NCI-H446 treated with DMSO at 0.1 percent for 48 hours (cell line): Measurements from ENCODE around the gene LHFPL6.
A peak's percentile ranks its signal among the peaks of the same experiment; 100 is the strongest.

ENCODE experiments used
- DNase-seq: peaks from one replicate; lab custom pipeline; 2025; lab: John Stamatoyannopoulos, UW

Gene LHFPL6

DNA sequence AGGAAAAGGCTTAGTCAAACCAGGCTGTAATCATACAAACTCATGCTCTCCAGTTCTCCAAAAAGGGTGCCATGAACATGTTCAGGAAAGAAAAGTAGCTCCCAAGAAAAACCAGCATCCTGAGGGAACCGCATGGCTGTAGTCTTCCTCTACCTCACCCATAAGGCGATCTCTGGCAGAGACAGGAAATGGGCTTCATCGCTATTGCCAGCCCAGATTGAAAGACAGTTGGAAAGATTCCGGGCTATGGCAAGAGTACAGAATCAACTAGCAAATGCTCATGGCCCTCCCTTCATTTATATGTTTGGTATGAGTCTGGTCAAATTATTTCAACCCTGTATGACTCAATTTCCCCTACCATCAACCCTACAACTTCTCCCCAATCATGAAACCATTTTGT, 140.1 kb downstream of the LHFPL6 start:
- no peak for DNase-seq

DNA sequence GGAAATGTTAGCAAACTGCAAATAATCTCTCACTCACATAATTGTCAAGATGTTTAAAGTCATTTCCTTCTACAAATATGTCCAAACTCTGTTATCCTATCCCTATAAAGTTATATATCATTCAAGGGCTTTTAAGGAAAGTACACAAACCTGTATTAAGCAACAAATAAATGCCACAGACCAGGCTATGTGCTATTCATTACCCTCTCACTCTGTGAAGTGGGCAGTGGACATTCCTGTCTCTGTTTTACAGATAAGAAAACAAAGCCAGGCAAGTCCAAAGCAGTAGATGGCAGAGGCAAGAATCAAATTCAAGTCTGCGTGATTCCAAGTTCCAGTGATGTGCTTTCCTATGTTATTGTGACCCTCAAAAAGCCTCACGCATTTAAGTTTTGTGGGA, 140.6 kb downstream of the LHFPL6 start:
- no peak for DNase-seq

DNA sequence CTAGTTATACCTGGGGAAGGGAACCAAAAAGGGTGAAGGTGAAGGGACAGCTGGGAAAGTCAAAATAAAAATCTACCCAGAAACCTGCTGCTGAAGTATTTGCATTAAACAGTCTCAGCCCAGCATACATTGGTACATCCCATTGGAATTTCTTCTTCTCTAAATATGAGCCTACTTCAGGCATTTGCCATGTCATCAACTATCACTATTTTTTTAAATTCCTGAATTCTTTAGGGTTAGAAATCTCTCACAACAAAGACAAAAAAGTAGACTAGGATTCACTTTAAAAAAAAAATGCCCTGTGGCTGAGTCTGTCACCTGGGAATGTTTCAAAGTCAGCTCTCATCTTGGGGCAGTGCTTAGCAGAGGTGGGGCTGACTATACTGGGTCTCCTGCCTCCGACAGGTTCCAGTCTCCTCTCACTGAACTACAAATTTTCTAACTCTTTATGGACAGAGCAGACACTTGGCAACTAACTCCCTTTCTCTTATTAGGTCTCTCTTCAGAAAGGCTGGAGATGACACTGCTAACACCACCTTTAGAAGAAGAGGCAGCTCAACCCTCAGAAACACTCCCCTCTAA, 141.2 kb downstream of the LHFPL6 start:
- DNase-seq: no peak

DNA sequence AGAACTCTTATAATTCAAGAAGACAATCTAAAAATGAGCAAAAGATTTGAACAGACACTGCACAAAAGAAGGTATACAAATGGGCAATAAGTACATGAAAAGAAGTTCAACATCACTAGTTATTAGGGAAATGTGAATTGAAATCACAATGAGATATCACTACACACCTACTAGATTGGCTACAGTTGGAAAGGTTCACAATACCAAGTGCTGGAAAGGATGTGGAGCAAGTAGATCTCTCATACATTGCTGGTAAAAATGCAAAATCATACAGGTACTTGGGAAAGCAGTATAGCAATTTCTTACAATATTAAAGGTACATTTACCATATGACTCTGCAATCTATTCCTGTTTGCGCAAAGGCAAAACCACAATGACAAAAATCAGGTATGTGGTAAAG, 145.7 kb downstream of the LHFPL6 start:
- DNase-seq: no peak

DNA sequence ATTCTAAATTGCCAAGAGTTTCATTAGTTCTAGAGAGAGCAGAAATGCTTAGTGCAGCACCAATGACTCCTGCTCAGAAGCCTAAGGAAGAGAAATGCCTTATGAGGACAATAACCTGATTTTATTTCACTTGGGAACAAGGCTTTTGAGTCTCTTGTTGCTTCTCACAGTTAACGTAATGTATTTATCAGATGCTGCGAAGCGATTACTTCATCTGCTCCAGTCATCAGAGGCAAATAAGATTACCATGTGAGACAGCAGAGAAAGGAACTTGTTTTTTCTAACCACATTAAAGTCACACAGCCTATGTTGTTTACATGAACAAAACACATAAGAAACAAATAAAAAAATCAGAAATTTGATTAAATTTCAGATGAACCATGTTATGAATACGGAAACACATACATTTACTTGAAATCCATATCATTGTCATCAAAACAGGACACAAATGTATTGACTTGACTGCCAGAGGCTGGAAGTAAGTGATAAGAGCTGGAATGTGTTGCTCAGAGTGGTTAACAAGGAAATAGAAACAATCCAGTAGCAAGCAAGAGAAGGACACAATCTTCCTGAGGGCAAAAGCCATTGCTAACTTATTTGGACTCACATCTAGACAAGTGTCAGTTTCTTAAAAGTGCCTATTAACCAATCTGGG, 147.3 kb downstream of the LHFPL6 start:
- DNase-seq: no peak

DNA sequence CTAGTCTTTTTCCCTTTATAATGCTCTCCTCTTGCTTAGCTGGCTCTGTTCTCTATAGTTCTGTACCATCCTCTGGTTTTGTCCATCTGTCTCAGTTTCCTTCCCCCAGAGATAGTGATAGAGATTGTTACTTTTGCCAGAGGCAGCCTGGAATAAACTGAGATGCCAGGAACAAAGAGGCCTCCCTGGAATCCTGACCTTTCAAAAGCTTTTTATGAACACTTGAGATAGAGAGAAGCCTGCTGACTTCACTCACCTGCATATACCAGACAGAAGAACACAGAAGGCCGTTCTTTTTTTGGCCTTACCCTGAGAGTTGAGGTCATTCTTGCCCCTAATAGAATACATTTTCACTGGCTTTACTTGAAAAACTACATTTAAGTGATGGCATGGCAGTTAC, 150.2 kb downstream of the LHFPL6 start:
- DNase-seq: no peak

DNA sequence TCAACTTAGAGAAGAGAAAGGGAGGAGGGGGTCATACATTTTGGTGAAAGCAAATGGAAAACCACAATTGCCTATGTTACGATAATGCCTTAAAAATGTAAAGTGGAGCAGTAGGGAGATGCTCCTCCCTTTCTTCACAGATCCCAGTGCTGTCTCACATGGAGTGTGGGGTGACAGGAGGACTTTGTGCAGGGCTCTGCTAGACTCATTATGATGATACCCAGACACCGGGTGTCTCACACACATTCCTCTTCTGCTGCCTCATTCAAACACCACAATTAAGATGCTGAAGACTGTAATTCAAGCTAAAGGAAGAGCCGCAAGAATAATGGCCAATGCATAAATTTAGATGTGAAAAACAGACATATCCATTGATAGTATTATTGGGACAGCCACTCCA, 150.6 kb downstream of the LHFPL6 start:
- DNase-seq: no peak

DNA sequence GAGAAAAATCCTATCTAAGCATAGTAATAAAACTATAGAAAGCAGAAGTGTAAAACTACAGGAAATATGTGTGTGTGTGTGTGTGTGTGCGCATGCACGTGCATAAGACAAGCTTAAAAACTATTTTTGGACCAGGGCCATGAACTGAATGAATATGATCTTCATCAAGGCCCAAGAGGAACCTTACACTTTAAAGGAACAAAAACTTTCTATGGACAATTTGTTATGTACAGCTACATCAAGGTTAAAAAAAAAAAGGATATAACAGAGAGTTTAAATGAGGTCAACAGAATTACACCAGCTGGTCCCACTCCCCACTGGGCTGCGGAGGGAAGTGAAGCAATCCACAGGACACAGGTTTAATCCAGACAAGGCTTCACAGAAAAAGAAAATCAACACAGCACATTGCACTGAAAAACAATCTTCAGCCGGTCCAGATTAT, 151.1 kb downstream of the LHFPL6 start:
- peak; percentile 77 for DNase-seq

DNA sequence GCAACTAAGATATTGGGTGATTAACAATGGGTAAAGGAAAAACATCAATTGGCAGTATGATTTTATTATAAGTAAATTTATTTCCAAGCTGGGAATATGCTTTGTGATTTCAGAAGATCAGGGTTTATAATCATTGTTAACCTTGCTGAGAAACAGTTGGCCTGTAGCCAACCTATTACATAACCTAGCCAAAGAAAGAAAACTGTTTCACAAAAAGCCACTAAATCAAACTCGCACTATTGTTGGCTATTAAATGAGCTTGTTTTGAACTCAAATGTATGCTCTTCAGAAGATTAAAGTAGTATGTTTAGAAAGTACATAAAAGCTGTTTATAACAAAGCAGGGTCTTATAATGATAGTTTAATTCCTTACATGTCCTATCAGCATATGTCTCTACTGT, 151.7 kb downstream of the LHFPL6 start:
- peak; percentile 66 for DNase-seq

DNA sequence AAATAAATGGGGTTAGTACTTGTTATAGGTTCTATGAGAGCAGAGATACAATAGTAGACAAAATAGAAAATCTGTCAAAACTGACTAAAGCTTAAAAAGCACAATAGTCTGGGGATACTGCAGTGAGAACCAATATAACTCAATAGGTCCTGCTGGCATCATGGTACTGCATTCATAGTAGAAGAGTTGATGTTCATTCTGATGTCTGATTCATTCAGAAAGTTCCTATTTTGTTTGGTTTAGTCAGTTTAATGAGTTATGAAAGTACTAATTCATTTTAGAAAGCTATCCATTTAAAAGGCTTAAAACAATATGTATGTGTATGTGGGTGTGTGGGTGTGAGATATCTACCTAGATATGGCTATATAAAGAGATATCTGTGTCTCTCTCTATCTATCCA, 152.8 kb downstream of the LHFPL6 start:
- DNase-seq: no peak

DNA sequence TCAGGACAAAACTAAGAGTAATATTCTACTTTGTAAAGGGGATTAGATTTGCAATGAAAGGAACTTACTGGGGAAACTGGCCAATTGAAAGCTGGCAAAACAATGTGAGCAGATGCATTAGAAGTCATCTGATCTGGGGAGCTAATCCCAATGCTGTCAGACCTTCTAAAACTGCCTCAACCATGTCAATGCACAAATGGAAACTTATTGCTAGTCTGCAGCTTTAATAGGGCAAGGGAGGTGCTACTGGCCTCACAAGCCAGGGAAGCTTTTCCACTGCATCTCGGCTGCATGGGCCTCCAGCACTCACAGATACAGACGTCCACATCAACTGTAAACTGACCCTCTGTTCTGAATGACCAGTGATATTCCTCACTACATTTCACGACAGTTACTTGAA, 154.2 kb downstream of the LHFPL6 start:
- peak; percentile 76 for DNase-seq

DNA sequence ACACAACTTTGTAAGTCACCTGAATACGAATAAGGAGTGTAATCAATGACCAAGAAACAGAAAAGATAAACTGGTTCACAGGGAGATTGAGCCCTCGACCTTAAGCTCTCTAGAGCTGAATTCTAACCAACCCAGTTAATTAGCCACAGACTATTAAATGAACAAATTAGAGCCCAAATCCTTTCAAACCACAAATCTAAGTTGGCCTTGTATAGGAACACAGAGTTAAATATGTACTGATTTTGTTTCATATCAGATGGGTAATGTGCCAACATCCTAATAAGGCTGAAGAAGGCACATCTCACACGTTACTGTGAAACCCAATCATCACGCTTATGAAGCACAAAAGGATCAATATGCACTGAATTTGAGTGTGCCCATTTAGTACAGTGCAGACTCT, 156.1 kb downstream of the LHFPL6 start:
- DNase-seq: no peak

DNA sequence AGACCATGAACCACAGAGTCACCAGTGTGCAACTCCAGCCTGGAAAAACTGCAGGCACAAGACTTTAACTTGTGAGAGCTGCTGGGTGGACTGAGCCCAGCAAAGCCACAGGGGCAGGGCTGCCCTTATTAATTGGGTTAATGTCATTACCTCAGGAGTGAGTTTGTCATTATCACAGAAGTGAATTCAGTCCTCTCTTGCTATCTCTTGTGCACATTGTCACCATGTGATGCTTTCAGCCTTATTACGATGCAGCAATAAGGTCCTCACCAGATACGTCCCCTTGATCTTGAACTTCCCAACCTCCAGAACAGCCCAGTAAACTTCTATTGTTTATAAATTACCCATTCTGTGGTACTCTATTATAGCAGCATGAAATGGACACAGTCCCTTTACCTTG, 158.1 kb downstream of the LHFPL6 start:
- no peak for DNase-seq

DNA sequence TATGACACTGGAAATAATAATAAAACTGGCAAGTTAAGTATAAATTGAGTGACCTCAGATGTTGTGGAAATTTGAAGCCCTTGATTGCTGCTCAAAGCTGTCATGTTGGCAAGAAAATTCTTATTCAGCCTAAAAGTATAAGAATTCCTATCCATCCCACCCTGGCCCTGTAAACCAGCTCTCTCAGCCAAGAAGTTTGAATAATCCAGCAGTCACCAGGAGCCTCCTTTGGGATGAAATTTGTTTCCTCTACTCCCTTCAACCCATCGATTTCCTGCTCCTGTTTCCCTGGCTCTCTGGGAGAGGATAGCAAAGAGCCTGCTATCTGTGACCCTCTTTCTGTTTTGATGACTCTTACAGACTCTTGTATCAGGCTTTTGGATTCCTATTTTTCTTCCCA, 169.3 kb downstream of the LHFPL6 start:
- peak; percentile 69 for DNase-seq

DNA sequence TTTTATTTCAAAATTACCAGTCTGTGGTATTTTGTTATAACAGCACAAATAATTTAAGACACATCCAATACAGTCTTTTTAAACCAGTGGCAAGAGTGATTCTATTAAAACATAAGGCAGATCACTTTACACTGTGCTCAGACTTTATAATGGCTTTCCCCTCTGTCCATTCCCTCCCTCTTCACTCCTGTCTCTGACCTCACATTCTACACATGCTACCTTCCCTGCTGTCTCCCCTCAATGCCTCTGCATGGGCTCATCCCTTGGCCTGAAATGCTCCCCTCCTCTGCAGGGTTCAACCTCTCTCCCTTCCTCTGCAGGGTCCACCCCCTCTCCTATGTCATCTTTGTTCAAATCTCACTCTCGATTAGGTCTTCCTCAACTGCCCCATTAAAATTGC, 170.8 kb downstream of the LHFPL6 start:
- DNase-seq: no peak

DNA sequence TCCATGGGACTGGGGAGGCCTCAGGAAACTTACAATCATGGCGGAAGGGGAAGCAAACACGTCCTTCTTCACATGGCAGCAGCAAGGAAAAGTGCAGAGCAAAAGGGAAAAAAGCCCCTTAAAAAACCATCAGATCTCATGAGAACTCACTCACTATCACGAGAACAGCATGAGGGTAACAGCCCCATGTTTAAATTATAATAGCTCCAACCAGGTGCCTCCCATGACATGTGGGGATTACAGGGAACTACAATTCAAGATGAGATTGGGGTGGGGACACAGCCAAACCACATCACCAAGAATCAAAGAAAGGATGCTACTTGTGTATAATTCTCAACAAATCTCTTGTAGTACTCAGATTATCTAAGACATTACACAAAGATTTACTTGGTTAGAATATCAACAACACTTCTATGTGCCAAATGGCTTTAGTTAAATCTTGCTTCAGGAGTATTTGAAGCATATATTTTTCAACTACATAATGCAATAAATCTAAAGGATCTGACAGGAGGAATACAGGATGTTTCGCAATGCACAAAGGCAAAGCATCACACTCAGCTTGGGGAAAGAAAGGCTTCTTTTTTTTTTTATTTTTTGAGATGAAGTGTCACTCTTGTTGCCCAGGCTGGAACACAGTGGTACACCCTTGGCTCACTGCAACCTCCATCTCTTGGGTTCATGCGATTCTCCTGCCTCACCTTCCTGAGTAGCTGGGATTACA, 180.0 kb downstream of the LHFPL6 start:
- no peak for DNase-seq

DNA sequence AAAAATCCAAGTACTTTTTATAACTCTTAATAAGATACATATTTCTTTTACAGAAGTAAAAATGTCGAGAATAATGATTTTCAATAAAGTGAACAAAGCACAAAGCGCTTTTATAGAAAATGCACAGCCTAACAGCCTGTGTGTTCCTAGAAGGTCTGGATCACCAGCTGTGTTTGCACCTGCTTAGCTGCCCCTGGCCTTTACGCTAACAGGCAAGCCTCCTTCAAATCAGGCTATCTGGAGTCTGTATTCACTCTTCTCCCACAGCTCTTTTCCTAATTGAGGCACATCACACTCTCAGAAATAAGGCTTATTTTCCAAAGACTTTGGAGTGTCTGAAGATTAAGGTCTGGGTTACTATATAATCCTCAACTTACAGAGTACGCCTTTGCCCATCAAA, 183.1 kb downstream of the LHFPL6 start:
- no peak for DNase-seq

DNA sequence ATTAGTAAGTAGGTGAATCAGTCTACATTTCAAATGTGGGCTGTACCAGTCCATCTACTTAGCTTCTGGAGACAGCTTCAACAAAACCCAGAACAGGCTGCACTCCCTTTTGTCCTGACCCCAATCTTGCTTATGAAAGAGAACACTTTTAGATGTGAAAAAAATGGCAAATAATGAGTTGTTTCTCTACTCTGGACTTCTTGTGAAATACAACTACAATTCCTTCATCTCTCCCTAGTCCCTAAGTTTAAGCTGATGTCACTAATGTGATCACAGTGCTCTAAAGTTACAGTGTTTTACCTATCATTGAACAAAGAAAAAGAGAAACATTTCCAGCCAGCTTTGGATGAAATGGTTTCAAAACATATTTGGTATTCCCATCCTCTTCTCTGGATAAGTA, 183.9 kb downstream of the LHFPL6 start:
- DNase-seq: no peak

DNA sequence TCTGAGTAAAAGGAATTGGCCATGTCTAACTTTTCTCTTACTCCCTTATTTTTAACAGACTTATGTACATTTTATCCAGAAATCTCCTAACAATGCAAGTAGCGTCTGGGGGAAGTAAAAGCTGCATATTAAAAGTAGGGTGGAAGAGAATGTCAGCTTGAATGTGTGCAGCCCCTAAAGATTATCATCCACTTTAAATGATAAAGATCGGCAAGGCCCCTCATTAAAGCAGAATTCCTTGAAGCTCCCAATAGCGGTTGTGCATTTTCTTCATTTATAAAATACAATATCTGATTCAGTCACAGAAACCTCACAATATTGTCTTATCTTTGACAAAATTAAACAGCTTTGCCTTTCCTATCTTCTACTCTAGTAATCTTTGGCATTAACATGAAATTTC, 184.6 kb downstream of the LHFPL6 start:
- no peak for DNase-seq

DNA sequence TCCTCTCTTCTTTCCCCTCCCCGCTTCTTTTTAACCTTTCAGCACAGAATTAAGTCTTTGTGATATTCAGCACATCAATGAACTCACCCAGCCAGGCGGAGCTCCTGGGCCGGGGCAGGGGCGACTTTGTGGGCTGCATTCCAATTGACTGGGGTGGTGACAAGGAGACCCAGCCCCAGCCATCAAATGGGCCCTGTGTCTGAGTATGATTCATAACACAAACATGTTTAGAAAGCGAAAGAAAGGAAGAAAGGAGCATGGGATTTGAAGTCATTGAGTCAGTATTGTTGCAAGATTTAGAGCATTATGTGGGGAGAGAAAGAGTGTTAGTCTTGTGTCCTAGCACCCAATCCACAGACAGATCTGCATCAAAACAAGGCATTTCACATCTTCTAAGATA, 185.3 kb downstream of the LHFPL6 start:
- no peak for DNase-seq

DNA sequence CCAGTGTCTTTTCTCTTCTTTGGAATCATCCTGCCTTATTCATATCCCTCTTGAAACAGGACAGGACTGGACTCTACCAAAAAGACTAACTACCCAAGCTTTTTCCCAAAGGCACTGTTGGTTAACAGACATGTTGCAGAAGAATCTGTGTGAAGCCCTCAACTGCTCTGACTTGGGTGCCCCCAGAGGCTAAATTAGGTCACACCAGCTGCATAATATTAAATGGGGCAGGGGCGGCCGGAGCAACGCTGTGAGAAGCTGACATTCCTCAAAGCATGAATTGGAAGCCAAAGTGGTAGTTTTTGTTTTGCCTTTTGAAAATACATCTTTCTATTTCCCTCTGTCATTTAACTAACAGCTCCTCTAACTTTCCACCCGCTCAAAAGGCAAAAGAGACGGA, 185.9 kb downstream of the LHFPL6 start:
- no peak for DNase-seq

DNA sequence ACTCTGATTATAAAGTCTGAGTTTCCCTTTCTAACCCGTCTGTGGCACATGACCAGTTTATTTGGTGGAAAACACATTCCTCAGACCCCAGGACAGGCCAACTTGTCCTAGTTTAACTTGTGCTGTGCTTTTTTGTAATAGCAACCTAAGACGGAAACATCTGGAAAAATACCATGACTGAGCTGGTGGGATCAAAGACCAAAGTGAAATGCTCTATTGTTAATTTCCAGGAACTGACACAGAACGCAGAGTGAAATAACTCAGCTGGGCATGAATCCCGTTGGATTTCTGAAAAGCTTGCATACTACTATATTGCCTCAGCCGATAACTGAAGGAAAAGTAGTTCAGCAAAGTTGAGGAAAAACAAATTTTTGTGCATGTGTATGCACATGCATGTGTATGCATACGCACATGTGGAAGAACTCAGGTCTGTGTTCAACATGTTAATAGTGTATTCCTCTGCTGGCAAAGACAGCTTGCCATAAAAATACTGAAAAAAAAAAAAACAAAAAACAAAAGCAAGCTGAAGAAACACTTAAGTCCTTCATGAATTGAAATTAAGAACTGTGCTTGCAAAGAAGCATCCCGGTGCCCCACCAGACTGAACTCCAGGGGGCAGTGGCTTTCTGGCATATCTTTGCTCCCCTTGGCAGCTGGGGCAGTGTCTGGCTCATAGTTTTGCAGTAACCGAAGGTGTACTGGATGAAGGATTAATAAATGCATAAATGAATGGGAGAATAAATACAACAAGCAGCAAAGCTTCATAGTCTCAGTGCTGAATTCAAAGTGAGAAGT, 187.8 kb downstream of the LHFPL6 start:
- DNase-seq: peak; percentile 62

DNA sequence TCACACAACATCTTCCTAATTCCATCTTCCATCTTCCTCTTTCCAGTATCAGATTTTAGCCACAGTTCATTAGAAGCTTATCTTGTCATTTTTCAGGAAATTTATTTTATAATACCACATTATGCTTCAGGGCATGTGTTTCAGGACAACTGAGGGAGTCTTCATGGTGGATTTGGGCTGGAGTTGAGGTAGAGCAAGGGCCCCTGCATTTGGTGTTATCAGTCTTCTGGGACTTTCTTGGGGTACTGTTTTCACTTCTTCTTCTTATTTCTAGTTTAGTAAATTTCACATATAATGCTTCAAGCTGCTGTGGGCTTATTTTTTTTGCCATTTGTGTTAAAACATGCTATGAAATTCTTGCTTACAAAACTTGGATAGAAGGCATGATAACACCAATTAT, 188.7 kb downstream of the LHFPL6 start:
- no peak for DNase-seq
